Frontal cortex (tissue), 4 donors: ENCODE measurements around the gene VGLL4. TPM values are rescaled to one million over a fixed set of nuclear protein-coding genes. Genes with fewer than 3 reads are reported as not detected.
"Not testable (repeated sequence)": the region's sequence is repeated elsewhere in the genome, so short reads cannot be mapped to it uniquely, and the experiment has no call there.

Source experiments
- DNase-seq, 2 donors: peaks; one replicate each; pipeline ENCODE4 v3.0.0; 2012; ENCODE audit warnings: low spot score in 2 of 2
- FAIRE-seq: peaks from 2 replicates; lab custom pipeline; 2012; peaks lifted over from hg19 to GRCh38; lab: Jason Lieb, UNC
- small RNA-seq: library from RNA; depleted of rRNA; stranded (forward); fragments of <200 nt; gene quantifications from one replicate; pipeline ENCODE3, GENCODE V24; 2014
- total RNA-seq: library from RNA; depleted of rRNA; stranded (reverse); fragments of >200 nt; gene quantifications from one replicate; pipeline ENCODE4 v1.2.3, GENCODE V29; 2014
- donor health status: control.
- donor health status: control.
- donor health status: control.

The VGLL4 gene
- total RNA-seq, 1 donor from 2014 or later: 83.2 TPM

- DNase-seq (no peak), FAIRE-seq (no peak)
Measured at GRCh38 chr3:11517601-11518000, 126.1 kb downstream of the VGLL4 start.

GRCh38 chr3:11514191-11514821 lies 129.4 kb downstream of the VGLL4 start:
- DNase-seq: peak in 1 of 2 donors; percentile 37
- no peak for FAIRE-seq

GRCh38 chr3:11513817-11514135 lies 129.9 kb downstream of the VGLL4 start:
- FAIRE-seq (no peak), DNase-seq (no peak)

GRCh38 chr3:11513125-11513816 lies 130.4 kb downstream of the VGLL4 start:
- FAIRE-seq, DNase-seq: not testable (repeated sequence)

GRCh38 chr3:11511606-11512005 lies 132.1 kb downstream of the VGLL4 start:
- not testable (repeated sequence) for FAIRE-seq, DNase-seq

- DNase-seq (peak in 1 of 2 donors; percentile 28), FAIRE-seq (no peak)
Measured at GRCh38 chr3:11510356-11510755, 133.4 kb downstream of the VGLL4 start.

- DNase-seq (peak in 1 of 2 donors; percentile 29), FAIRE-seq (no peak)
Measured at GRCh38 chr3:11510001-11510340, 133.7 kb downstream of the VGLL4 start.

- FAIRE-seq (no peak), DNase-seq (peak; percentile 49 to 56)
Measured at GRCh38 chr3:11509173-11510000, 134.3 kb downstream of the VGLL4 start.

- no peak for DNase-seq
- no peak for FAIRE-seq
Measured at GRCh38 chr3:11508346-11509172, 135.2 kb downstream of the VGLL4 start.

- no peak for FAIRE-seq
- no peak for DNase-seq
Measured at GRCh38 chr3:11507719-11508118, 136.0 kb downstream of the VGLL4 start.

Small RNAs within 50 kb of the gene (small RNA-seq; reads per million reads assigned to genes)
- gene AC022001.1: not detected

Other genes with a start within 250 kb of the VGLL4 start
- gene TAMM41, start 203.0 kb upstream of the VGLL4 start, total RNA-seq: 10.2 TPM